NCI-H1694 treated with DMSO at 0.1 percent for 48 hours (cell line): ENCODE results near the gene FHOD1.

Source experiments
- DNase-seq: peaks from one replicate; lab custom pipeline; 2025; lab: John Stamatoyannopoulos, UW

Gene FHOD1

DNA sequence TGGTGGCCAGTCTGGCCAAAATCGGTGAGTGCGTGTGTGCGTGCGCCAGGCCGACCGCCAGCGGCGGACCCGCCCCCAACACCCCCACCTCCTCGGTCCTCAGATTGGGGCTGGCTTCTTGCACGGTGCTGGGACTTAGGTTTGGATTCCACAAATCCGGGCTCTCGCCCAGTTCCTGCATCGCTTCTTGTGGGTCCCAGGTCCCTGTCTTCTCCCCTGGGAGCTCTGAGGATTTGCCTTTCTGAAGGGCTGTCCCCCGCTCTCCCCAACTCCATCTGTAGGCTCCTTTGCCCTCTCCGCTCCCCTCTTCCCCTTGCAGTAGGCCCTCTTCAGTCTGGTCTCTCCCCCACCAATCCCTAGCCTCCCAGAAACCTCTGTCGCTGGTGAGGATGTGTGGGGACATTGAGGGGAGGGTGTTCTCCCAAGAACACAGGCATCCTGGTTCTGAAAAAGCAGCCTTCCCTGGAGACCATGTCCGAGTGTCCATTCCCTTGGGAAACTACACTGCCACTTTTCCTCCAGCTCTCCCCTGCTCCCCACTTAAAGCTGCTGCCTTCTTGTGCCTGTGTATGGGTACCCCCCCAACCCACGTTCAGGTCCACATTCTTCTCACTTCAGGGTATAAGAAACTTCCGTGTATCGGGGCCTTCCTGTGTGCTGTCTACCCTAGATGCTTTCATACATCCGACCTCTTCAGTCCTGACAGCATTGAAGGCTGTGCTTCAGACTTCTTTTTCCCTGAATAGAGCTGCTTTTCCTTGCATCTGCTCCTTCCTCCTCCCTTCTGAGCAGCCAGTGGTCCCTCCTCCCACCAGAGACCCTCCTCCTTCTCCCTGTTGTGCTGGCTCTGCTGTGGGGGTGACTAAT is 2.1 kb upstream of the FHOD1 start:
- no peak for DNase-seq

GRCh38 chr16:67248401-67249177 is 1.3 kb upstream of the FHOD1 start, which contains the start of gene SLC9A5:
TSS of gene SLC9A5 (plus strand) at chr16:67248979. CDS start at chr16:67249015, 36 bp downstream.
- DNase-seq: no peak

- DNase-seq: peak; percentile 5
These were observed 756 bp upstream of the FHOD1 start for GRCh38 chr16:67248073-67248400.

DNA sequence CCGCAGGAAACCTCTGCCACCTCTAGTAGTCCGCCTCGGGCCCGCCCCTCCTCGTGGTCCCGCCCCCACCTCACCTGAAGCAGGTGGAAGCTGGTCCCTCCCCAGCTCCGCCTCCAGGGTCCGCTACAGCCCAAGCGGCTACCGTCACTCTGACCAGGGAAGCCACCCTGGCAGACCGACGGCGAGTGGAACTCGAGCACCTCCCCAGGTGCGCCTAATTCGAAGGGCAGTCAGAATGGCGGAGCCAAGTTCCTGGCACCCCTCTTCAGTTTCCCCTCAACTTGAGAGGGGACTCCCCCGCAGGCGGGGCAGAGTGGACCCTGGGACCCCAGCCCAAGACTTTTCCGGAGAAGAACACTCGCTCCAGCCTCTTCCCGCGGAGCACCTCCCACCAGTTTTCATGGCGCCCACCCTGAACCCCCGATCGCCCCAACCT is 507 bp downstream of the FHOD1 start:
- no peak for DNase-seq

DNA sequence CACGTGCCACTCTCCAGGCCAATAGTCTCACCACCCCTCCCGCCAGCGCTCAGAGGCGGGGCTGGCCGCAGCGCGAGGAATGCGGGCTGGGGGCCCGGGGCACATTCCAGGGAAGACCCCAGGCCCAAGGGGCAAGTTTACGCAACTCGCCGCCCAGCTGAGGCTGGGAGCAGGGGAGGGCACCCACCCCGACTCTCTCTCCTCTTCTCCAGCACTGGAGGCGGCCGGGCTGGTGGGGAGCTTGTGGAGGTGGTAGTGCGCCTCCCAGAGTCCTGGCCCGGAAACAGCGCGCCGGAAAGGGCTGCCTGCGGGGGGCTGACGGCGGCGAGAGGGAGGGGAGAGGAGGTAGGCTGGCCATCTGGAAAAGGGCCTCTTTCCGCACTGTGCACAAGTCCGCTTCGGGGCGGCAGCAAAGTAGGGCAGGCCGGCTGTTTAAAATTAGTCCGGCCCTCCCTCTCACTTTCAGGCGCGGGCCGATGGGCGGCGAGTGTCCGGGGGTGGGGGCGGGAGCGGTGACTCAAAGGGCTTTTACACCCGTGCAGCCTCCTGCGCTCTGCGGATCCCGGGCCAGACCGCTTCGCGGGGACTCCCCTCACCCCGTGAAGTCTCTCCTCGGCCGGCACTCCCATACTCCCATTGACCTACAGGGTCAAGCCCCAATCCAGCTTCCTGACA is 1.1 kb downstream of the FHOD1 start:
- DNase-seq: peak; percentile 28

DNA sequence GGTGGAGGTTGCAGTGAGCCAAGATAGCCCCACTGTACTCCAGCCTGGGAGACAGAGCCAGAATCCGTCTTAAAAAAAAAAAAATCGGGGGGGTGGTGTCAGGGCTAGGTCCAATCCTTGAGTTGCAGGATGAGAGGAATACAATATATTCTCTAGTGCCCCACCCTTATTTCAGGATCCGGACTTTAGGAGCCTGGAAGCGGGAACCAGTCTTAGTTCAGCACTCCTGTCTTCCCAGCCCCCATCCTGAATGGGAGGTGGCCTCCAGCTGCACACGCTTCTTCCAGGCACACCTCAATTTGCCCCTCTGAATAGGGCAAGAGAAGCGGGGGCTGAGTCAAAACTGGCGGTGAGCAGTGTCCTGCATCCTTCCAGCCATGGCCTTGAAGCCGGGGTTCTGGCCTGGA is 1.6 kb downstream of the FHOD1 start:
- DNase-seq: no peak

DNA sequence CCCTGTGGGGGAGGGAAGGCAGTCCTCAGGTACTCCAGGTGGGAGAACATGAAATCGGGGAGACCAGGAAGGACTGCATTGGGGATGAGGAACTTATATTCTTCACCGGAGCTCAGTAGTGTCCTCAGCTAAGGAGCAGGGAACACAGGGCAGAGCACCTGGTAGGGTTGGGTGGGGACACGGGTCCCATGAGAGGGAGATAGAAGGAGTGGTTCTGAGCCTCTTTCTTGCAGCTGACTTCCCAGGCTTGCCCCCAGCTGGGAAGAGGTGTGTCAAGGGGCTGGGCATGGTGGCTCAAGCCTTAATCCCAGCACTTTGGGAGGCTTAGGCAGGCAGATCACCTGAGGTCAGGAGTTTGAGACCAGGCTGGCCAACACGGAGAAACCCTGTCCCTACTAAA is 2.1 kb downstream of the FHOD1 start:
- no peak for DNase-seq

DNA sequence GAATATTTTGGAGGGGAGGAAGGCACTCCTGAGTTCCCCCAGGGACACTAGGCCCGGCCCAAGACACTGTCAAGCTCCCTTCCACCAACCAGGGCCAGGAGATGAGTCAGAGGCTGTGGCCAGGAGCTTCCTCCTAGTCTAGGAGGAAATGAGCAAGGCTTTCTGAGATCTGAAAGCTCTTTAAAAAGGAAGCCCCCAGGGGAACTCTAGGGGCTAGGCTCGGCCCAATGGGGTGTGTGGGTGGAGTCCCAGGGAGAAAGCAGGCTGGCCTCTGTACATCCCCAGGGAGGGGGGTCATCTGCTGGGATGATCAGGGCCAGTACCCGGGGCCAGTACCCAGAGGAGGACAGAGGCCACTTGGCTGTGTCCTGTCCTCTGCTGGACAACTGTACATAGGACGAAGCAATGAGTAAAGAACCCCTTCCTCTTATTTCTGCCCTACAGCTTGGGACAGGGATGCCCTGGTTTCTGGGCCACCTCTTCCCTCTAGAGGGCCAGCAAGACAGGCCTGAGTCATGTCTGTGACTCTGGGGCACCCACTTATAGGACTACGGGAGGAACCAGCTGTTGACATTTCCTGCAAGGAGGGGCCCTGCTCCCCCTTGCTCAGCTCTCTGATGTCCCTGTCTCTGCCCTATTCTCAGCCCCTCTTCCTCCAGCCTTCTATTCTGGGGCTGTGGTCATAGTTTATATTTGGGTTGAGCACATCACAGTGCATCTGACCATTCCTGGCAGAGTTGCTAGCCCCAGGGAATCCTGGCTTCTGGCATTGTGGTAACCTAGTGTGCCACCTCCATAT is 2.7 kb downstream of the FHOD1 start:
- no peak for DNase-seq

- no peak for DNase-seq
These were observed 3.8 kb downstream of the FHOD1 start for GRCh38 chr16:67243481-67243880.

DNA sequence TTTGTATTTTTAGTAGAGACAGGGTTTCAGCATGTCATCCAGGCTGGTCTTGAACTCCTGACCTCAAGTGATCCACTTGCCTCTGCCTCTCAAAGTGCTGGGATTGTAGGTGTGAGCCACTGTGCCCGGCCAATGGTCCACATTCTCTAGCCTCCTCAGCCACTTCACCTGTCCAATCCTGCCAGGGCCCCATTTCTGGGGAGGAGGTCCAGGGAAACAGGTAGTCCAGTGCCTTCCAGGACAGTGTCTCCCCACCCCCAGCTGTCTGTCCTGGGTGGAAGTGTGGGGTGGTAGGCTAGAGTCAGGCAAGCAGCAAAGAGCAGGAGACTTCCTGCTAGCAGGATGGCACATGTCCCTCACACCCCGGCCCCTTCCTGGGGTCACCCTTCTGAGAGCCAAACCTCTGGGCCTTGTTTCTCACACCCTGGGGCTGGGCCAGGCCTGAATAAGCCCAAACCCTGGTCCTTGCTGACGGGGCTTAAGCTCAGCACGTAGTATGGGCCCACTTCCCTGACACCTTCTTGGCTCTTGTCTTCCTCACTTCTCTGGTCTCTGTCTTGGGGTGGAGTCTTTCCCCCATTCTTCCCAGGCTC is 5.0 kb downstream of the FHOD1 start:
- no peak for DNase-seq

DNA sequence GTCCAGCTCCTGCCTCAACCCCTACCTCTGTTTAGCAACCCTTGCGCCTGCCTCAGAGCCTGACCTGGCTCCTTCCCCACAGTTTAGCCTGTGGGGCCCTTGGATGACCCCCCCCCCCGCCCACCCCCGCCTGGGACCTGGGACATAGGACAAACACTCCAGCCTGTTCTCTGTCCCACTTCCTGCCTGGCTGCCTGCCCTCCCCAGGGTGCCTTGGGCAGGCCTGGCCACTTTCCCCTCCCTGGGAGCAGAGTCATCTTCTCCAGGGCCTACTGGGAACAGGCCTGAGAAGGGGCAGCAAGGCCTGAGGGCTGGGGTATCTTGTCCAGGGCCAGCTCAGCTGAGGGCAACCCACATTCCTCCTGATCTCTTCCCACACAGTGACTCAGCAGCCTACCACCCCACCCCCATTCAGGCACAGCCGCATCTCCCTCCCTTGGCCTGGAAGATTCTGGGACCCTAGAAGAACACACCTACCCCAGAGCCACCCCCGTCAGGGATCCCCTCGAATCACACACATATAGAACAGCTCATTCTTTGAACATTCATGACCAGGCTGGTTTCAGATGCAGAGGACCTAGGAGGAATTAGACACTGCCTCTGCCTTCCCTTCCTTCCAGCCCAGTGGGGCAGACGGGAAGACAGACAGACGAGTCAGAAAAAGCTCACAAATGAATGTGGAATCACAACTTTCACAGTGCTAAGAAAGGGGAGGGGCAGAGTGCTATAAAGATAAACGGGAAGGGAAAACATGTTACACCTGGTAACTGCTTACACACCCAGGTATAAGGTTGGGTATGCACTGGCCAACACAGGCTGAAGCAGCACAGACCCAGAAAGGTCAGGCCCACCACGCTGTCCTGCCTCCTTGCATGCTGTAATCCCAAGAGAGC is 6.0 kb downstream of the FHOD1 start:
- no peak for DNase-seq

DNA sequence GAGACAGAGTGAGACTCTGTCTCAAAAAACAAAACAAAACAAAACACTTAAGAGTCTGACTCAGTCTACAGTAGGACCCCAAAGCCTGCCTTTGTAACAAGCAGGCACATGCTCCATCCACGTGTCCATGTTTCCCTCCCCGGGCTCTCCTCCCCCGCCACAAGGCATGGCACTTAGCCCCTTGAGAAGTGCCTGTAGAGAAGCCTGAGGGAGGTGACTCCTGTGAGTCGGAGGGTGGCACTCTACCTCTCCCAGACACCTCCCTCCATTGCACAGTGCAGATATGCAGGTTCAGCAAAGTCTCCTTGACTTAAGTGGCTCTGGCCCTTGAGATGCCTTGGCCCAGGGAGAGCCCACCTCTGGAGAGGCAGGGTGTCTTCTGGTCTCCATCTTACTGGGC is 6.8 kb downstream of the FHOD1 start:
- DNase-seq: no peak

DNA sequence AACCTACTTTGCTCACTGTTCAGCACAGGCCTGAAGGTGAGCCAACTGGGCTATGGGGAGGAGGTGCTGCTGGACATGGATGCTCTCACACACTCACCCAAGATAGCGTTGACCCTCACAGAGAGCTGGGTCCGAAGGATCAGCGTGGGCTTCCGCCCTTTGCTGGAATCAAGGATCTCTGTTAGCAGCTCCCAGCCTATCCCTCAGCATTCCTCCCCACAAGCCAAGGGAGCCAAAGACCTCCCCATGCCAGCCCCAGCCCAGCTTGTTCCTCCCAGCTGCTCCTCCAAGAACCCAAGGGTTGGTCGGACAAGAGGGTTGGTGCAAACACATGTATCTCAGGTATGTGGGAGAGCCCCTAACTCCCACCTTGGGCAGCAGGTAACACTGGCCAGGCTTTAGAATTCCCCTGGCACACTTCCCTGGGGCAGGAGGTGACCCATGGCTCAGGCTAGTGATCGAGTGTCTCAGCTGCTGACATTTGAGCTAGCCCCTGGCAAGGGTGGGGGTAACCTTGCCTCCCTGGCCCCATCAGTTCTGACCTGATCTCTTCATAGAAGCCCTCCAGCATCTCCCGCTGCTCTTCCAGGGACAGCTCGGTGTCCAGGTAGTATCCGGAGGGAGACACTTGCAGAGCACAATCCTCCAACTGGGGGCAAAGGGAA is 8.3 kb downstream of the FHOD1 start:
- no peak for DNase-seq

DNA sequence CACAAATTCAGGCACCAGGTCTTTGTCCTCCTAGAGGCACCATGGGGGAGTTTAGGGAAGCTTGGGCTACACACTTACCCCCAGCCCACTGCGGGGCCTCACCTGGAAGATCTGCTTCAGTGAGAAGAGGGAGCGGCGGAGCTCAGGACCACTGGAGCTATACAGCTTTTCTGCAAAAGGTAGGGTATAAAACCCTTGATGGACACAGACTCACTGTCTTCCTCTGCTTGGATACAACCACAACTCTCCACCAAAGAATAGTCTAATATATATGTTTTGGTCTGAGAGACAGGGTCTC is 9.1 kb downstream of the FHOD1 start:
- DNase-seq: no peak

GRCh38 chr16:67237396-67238277 is 9.6 kb downstream of the FHOD1 start:
- DNase-seq: no peak

DNA sequence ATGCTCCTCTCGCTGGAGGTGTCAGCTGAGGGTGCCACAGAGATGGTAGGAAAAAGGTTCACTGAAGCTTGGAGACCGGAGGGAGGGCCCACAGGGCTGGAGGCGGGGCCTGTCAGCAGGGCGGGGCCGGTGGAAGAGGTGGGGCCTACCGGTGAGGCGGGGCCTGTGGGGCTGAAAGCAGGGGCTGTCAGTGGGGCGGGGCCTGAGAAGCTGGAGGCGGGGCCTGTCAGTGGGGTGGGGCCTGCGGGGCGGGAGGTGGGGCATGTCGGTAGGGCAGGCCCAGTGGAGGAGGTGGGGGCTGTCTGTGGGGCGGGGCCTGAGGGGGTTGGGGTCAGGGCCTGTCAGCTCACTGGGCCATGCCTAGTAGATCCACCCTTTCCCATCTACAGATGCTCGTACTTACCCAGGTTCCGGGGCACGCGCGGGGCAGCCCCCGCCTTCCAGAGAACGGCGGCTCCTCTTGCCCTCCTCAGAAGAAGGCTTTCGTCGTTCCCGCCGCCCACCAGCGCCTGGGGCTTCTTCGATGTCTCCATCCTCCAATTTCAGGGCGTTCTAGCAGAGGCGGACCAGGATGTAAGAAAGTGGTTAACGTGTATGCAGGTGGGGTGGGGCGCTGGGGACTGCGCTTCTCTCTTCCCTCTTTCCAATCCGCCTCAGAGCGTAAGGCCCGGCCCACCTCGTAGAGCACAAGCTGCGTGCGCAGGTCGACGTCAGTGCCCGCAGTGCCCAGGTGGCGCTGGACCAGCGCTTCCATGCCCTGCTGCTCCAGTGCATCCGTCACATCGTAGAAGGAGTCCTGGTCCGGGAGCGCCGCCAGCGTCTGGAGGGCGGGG is 10.5 kb downstream of the FHOD1 start:
- DNase-seq: no peak

- DNase-seq: no peak
These were observed 11.3 kb downstream of the FHOD1 start for GRCh38 chr16:67235816-67236562.
